GM21529 (cell line): ENCODE measurements around the gene AFF3.

Experiments
- ATAC-seq: cut with Tn5 transposase; IDR thresholded peaks from one replicate; pipeline ENCODE4 v1.9.1; 2021; ENCODE audit not compliant: unreplicated experiment

The AFF3 gene

DNA sequence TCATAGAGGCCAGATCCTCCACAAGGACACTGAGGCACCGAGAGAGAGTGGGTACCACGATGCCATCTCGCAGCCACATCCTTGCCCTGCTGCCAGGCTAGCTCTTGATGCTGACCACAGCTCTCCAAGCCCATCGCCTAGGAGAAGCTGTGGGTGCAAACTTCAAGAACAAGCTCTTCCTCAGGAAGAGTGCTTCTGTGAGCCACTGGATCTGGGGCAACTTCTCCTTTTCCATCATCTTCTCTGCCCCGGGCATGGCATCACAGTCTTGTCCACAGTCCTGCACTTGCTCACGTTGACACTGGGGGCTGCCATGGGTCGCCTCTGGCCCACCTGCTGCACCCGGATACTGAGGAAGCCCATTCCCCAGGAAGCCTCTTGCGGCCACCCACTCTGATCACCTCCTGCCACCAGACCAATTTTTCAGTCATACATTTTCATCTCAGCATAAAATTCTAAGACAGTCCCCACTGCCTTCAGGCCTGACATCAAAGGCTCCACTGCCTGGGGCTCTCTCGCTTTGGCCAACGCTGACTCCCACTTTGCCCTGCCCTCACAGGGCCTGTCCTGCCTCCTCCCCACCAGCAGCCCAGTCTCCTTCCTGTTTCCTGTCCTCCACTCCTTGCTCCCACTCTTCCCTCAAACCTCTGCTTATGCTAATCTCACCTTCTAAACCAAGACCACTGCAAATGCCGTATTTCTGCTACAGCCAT lies 243.9 kb downstream of the AFF3 start:
- ATAC-seq = no peak

DNA sequence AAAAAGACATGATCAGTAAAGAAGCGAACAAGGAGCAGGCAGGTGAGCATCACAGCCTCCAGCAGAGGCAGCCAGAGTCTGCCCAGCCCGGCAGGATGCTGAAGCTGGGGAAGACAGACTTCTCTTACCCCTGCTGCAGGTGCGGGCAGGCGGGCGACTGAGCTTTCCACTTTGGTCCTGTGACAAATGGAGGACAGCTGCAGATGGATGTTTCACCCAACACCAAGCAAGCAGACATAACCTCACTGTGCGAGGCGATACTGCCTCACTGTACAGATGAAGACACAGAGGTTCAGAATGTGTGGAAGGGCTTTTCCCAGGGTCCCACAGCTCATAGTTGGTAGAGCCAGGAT lies 251.0 kb downstream of the AFF3 start:
- ATAC-seq = no peak

GRCh38 chr2:99890568-99891427 lies 251.6 kb downstream of the AFF3 start:
- ATAC-seq = no peak

GRCh38 chr2:99888617-99889016 lies 253.8 kb downstream of the AFF3 start:
- no peak for ATAC-seq

GRCh38 chr2:99886418-99886817 lies 256.0 kb downstream of the AFF3 start:
- ATAC-seq = no peak

- no peak for ATAC-seq
These were observed 259.0 kb downstream of the AFF3 start for GRCh38 chr2:99883358-99883757.

DNA sequence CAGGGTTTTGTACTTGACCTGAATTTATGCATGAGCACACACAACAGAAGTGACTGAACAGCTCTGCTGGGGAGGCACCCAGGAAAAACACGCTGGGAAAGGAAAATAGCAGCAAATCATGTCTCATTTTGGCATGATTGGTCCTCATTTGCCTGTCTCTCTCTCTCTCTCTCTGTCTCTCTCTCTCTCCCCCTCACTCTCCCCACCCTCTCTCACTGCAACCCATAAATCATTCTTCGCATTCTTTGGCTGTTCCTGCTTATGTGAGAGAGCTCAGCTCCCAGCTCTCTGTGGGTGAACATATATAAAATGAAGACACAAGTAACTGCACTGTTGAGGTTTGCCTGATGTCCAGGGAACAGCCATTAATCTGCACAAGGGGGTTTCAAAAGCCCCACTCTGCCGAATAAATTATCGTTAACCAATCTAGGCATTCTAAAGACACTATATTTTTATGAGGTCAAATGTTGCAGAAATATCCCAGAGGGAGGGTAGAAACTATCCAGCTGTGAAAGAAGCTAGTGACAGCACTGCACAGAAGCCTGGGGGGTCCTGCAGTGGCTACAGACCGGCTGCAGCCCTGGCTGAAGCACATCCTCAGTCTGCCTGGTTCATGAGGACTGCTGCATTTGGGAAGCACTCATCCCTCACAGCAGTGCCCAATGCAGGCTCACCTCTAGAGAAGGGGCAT lies 260.3 kb downstream of the AFF3 start:
- no peak for ATAC-seq

- ATAC-seq = no peak
These were observed 261.5 kb downstream of the AFF3 start for GRCh38 chr2:99880964-99881294.

DNA sequence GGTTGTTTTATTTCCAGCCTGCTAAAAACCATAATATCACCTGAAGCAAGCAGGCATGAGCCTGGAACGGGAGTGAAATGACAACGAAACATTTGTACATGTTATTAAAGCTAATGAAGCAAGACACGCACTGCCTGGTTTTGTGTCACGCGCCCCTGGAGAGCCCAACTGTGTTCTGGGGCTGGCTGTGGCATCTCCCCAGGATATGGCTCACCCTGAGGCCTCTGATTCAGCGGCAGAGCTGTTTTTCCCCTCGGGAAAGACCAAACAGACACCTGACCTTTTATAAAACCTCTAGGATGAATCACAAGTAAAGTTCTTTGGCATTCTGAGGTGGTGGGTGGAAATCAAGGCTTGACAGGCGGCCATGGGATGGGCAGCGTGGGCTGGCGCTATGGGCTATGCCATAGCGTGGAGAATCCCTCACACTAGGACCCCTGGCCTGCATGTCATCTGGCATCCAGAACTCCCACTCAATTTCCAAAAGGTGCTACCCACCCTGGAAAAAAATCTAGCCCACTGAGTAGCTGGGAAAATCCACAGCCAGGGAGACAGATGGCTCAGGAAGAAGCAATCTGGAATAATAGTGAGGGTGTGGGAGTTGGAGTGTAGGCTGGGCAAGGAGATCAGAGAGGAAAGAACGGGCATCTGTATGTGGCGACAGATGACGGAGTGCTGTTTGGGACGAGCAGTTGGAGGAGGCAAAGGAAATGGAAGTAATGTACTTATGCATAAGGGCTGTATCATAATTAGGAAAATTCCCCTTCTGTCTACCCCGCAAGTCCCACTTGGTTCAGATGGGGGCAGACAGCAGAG lies 262.0 kb downstream of the AFF3 start:
- ATAC-seq = no peak

DNA sequence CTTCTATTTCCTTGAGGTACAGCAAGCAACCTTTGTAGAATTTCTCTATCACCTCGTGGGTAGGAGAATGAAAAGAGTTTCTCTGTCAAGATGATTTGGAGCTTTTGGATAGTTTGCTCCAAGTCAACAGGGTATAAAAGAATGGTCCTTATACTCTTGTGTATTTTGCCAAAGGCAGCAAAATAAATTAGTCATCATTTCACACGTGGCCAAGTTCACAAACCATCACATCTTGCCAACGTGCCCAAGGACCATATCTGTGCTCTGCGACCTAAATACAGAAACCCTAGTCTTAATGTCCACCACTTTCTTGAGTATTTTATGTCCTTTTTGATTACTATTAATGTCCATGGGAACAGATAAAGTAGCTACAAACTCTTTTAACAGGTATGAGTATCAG lies 262.9 kb downstream of the AFF3 start:
- no peak for ATAC-seq

- no peak for ATAC-seq
These were observed 263.6 kb downstream of the AFF3 start for GRCh38 chr2:99878581-99879350.

- ATAC-seq = no peak
These were observed 264.4 kb downstream of the AFF3 start for GRCh38 chr2:99877963-99878362.

GRCh38 chr2:99876956-99877355 lies 265.4 kb downstream of the AFF3 start:
- ATAC-seq = no peak

- no peak for ATAC-seq
These were observed 266.7 kb downstream of the AFF3 start for GRCh38 chr2:99875627-99876201.

GRCh38 chr2:99868260-99868659 lies 274.1 kb downstream of the AFF3 start:
- ATAC-seq = no peak

GRCh38 chr2:99867770-99868169 lies 274.6 kb downstream of the AFF3 start:
- no peak for ATAC-seq

DNA sequence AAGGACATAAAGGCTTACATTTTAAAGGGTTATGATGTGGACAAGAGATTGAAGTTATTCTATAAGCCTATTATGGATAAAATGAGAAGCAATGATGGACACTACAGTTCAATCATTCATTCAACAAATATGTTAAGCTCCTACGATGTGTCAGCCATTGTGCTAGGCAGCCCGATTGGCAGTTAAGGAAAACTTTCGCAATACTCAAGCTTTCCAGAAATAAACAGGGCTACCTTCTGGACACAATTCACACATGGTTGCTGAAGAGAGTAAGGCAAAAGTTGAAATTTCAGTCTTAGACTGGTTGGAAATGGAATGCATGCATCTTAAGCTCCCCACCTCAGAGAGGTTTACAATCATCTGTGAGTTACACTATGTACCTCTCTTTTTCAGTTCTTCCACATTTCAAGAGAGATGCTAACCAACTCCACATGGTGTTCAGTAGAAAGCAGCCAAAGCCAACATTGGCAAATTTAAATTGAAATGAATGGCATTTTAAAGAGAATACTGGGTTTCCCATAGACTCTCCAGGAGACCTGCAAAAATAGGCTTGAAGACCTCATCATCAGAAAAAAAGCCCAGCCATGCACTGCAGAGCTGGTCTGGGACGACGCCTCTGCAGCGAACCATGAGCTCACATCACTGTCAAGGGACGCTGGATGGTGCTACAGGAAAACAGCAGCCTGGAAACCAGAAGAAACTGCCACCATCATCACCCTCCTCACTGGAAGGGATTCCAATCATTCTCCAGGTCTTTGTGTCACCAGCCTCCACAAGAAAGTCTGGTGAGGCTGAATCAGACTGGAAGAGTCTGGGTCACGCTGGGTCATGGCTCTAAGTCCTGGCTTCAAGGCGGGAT lies 276.3 kb downstream of the AFF3 start:
- no peak for ATAC-seq

DNA sequence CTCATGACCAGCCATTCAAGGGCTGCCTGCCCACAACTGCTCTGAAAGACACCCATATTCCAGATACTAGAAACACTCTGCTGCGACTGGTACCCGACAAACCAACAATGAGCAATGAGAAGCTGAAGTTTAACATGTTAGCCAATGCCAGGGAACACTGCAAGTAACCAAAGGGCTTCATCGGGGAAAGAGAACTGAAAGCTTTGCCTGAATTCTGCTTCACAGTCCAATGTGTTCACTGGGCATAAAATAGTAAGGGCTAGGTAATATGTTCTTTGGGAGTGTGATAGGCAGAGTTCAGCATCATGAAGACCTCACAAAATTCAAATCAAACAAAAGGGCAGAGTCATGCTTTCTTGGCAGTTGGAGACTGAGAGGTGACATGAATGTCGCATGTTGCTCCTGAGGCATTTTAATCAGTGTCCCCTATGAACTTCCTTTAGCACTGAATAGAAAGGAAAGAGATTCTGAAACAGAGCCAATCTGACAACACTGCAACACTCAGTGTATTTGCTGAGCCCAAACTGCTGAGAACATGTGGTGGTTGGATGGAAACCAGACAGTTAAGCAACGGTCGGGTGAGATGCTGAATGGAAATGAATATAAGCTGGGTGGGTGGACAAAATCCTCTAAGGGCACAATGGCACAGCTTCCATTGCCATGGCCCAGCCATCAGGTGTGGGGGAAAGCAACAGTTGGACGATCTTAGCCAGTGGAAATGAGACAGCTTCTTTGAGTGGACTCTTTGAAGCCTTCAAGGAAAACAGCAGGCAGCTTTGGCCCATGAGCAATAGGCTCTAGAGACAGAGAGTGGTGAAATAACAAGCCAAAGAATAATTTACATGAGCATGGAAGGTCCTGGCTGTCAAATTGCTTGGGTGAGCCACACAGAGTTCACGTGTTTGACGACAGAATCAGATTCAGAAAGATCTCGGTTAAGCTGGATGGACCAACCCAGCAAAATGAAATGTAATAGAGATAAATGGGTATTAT lies 277.5 kb downstream of the AFF3 start:
- no peak for ATAC-seq
